OCI-LY7 (cell line): ENCODE data around the gene MACROD2.

ENCODE experiments used
- CTCF ChIP-seq: fragments of 200-600 bp; sonication (generic); conservative IDR thresholded peaks from 2 replicates; pipeline ENCODE4 v1.5.1; 2014; ENCODE audit warnings: mild to moderate bottlenecking, antibody characterized with exemption, low read length, moderate library complexity, mixed read lengths
- EZH2phosphoT487 ChIP-seq: fragments of 200-600 bp; sonication (generic); IDR thresholded peaks from 2 replicates; pipeline ENCODE4 v1.6.1; 2018; ENCODE audit warnings: low read depth, borderline replicate concordance, mild to moderate bottlenecking, mixed run types, antibody characterized with exemption, low read length, moderate library complexity, mixed read lengths

- TF ChIP-seq CTCF (no peak), EZH2phosphoT487 (no peak)
Observed at GRCh38 chr20:14706555-14706954, 711.2 kb downstream of the MACROD2 start.
